GM21786 (cell line): Measurements from ENCODE around the gene GYG2.
"Not testable (repeated sequence)": the region's sequence is repeated elsewhere in the genome, so short reads cannot be mapped to it uniquely, and the experiment has no call there.

ENCODE experiments used
- ATAC-seq: cut with Tn5 transposase; IDR thresholded peaks from one replicate; pipeline ENCODE4 v1.9.1; 2021; ENCODE audit not compliant: unreplicated experiment

Gene GYG2

DNA sequence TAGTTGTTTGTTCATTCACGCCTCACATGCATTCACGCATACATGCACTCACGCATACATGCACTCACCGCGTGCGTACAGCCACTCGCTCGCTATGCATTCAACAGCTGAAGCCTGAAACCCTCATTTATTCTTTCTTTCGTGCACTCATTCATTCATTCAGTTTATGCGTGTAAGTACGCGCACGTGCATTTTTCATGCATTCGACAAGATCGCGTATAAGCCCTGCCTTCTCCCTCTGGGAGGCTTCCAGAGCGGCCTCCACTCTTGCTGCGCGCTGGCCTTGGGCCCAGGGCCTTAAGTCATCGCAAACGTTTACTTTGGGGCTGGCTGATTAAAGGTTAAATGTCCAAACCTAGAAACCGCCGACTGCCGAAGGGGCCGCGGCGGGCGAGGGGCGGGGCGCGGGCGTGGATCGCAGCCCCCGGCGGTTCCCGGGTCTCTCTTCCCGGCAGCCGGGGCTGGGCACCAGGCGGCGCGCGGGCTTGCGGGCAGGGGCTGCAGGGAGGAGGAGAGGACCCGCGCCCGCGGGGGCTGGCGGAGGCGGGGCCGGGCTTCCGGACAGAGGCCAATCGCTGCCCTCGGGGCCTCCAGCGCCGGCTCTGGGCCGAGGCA, at the start of gene GYG2:
Gene GYG2 (plus strand): TSS at position 587 of the 615 bp plus-strand sequence. CDS start 1,259 bp downstream, outside the sequence.
- ATAC-seq: no peak

DNA sequence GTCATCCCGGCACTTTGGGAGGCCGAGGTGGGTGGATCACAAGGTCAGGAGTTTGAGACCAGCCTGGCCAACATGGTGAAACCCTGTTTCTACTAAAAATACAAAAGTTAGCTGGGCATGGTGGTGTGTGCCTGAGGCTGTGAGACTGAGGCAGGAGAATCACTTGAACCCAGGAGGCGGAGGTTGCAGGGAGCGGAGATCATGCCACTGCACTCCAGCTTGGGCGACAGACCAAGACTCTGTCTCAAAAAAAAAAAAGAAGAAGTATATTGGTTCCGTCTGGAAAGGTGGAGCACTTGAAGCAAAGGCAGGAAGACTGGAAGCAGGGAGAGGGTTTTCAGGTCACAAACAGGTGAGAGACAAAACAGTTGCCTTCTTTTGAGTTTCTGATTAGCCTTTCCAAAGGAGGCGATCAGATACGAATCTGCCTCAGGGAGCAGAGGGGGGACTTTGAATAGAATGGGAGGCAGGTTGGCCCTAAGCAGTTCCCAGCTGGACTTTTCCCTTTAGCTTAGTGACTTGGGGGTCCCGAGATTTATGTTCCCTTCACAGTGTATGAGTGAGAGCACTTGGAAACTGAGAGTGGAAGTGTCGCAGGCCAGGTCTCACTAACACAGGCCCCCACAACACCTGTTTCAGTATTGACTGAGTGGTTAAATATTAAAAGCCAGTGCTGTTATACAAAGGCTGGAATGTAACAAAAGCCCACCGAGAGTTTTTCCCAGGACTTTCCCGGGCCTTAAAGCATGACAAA, 48.1 kb upstream of the GYG2 start:
- peak; percentile 66 for ATAC-seq

DNA sequence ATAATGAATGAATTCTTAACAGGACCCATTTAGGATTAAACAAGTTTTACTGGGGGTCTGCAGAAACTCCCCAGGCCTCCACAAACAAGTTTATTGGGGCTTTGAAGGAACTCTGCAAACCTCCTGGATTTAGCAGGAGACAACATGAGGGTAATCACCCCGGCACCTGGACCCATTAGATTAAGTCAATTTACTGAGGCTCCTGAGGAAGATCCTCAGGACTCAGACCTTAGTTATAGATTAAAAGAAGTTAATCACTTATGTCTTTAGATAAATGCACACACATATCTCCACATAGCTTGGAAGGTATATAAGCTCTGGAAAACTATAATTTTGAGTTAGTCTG, 47.5 kb upstream of the GYG2 start:
- no peak for ATAC-seq

DNA sequence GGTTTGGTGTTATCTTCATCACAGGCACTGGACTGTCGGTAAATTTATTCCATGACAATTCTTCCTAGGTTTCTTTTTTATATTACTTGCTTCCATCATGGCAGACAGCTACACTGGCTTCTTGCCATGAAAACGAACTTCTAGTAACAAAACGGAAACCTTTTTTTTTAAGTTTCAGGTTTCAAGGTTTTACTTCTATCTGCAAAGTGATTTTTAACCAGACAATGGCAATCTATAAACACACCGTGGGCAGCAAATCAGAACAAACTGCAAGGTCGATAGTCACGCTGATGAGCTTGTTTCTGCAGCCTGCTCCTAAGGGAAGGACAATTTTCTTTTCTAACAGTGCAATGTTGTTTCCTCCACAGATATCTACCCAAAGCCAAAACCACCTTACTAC, 47.0 kb upstream of the GYG2 start:
- peak; percentile 51 for ATAC-seq

DNA sequence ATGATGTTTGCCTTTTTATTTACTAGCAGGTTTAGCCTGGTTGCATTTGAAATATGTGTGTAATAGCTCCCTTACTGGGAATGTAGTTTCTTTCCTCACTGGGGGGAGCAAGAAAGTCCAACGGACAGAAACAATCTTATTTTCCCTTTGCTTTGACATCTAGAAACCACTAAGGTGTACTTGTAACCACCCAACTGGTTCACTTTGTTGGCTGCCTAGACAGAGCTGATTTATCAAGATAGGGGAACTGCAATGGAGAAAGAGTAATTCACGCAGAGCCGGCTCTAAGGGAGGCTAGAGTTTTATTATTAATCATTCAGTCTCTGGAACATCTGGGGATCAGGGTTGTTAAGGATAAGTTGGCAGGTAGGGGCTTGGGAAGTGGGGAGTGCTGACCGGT, 46.6 kb upstream of the GYG2 start:
- ATAC-seq: peak; percentile 22

DNA sequence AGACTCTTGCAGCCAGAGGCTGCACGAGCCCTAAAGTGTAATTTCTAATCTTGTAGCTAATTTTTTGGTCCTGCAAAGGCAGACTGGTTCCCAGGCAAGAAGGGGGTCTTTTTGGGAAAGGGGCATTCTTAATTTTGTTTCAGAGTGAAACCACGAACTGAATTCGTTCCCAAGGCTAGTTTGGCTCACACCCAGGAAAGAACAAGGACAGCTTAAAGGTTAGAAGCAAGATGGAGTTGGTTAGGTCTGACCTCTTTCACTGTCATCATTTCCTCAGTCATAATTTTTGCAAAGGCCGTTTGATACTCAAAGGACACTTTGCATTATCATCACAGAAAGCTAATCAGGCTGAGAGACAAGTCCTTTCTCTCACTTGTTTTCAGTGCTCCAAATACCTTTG, 46.0 kb upstream of the GYG2 start:
- no peak for ATAC-seq

DNA sequence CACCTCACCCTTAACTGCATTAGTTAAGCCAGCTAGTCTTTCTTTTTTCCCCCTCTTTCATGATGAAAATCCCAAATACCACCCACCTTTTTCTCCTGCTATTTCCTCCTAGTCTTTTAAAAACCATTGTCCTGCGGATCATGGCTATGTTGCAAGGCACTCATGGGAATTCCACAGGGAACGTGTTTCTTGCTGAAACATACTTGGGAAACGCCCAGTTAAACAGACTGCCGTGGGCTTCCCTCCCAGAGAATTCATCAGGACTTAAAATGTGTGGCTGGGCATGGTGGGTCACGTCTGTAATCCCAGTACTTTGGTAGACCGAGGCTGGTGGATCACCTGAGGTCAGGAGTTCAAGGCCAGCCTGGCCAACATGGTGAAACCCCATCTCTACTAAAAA, 44.7 kb upstream of the GYG2 start:
- ATAC-seq: no peak

DNA sequence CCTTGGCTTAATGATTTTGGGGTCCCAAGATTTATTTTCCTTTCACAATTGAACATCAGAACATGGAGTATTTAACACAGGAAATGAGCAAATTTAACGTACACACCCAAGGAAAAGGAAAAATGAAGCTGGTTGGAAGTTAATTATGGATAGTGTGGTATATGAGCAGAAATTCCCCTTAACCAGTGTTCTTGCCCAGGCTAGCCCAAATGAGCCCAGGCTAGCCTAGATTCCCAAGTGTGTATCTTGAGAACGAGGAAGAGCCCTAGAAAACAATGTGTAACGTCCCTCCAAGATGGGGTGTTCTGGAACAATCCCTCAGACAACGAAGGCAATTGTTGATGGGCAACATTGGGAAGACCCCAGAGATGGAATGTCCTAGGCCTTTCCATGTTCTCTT, 43.2 kb upstream of the GYG2 start:
- no peak for ATAC-seq

DNA sequence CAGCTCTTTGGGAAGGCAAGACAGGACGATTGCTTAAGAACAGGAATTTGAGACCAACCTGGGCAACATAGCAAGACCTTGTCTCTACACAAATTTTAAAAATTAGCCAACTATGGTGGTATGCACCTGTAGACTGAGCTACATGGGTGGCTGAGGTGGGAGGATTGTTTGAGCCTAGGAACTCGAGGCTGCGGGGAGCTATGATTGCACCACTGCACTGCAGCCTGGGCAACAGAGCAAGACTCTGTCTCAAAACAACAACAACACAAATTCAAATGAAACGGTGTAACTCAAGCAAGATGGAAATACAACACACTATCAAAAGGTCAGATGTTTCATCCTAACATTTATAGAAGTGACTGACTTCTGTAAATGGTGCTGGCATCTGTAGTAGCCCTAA, 39.8 kb upstream of the GYG2 start:
- ATAC-seq: no peak

DNA sequence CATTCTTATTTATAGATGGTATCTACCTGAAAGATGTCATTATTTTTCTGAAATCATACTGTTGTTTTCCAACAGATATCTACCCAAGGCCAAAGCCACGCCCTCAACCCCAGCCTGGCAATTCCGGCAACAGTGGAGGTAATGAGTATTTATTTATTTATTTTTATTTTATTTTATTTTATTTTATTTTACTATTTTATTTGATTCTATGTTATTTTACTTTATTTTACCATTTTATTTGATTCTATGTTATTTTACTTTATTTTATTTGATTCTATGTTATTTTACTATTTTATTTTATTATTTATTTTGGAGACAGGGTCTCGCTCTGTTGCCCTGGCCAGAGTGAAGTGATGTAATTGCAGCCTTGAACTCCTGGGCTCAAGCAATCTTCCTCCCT, 39.2 kb upstream of the GYG2 start:
- ATAC-seq: no peak

DNA sequence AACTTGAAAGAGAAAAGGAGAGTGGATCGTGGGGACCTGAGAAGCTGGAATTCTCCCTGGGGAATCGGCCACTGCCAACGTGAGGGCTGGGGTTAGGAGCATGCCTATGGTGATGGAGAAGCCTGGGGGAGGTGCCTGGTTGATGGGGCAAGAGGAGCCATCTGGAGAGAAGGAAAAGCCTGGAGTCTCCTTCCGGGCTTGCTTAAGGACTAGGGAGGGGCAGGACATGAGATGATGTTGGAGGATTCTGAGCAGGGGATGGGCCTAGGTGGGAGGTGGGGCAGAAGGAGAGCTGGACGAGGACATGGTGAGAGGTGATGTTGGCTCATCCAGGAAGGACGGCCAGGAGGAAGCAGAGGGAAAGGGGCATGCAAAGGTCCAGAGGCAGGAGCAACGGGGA, 35.0 kb upstream of the GYG2 start:
- no peak for ATAC-seq

DNA sequence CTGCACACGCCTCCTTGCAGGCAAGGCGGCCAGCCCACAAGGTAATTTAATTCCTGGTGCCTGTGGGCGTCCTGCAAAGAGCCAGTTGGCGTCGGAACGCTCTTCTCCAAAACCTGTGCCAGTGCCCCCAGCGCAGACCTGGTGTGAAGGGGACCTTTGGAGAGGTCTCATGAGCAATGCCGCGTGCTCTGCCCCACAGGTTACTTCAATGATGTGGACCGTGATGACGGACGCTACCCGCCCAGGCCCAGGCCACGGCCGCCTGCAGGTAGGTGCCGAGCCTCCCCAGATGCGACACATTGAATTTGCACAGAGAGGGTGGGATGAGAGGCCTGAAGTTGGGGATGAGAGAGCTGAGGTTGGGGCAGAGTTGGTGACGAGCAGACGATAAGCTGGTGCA, 34.4 kb upstream of the GYG2 start:
- no peak for ATAC-seq

DNA sequence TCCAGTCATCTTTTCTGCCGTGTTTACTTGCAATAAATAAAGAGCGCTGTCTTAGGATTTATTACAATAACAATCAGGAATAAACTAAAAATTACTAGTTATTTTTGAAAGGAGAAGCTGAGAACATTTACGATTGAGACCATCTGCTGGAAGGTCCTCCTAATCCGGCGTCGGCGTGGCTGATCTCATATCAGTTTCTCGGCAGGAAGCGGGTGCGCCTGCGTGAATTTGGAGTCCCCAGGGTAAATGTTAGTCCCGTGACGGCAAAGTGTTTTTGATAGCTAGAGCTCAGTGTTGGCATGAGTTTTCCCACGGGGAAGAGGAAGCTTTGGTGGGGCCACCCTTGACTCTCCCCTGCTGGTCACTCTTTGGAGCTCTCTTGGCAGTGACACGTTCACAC, 31.9 kb upstream of the GYG2 start:
- not testable (repeated sequence) for ATAC-seq

DNA sequence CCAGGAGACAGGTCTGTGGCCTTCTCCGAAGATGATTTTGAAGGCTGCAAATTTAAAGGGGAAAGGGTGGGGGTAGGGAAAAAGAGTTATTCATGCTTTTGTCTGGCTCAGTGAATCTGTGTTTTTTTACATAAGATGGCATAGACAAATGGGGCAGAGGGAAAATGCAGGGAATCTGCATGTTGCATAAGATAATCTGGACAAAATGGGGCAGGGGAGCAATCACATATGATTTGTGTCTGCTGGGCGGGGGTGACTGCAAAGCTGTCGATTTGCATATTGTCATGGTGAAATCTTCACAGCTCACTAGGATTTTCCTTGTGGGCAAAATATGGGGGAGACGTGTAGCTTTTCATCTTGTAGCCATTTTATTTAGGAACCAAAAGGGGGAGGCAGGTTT, 29.4 kb upstream of the GYG2 start:
- no peak for ATAC-seq

DNA sequence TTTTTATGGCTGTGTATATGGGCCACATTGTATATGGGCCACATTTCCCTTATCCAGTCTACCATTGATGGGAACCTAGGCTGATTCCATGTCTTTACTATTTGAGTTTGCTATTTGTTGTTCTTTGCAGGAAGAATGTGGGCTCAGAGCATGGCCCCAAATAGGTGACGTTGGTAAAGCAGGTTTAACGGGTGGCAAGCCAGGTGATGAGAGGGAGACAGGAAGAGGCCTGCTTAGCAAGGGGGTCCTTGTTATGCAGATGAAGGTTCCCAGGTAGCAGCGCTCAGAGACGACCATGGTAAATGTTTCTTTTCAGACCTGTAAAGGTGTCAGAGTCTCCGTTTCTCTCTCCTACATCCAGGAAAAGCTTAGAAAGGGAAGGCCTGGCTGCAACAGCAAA, 28.8 kb upstream of the GYG2 start:
- not testable (repeated sequence) for ATAC-seq

DNA sequence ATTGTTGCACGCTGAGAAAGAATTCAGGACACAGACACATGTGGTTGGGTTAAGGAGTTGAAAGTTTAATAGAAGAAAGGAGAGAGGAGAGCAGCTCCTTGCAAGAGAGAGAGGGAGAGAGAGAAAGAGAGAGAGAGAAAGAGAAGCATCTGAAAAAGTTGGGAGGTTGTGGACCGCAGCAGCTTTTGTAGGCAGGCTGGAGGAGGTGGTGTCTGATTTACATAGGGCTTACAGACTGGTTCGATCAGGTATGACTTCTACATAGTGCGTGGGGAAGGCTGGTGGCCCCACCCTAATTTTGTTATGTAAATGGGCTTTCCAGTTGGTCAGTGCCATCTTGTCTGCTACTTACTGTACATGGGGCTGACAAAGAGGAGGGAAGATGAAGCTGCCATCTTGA, 27.5 kb upstream of the GYG2 start:
- ATAC-seq: no peak

DNA sequence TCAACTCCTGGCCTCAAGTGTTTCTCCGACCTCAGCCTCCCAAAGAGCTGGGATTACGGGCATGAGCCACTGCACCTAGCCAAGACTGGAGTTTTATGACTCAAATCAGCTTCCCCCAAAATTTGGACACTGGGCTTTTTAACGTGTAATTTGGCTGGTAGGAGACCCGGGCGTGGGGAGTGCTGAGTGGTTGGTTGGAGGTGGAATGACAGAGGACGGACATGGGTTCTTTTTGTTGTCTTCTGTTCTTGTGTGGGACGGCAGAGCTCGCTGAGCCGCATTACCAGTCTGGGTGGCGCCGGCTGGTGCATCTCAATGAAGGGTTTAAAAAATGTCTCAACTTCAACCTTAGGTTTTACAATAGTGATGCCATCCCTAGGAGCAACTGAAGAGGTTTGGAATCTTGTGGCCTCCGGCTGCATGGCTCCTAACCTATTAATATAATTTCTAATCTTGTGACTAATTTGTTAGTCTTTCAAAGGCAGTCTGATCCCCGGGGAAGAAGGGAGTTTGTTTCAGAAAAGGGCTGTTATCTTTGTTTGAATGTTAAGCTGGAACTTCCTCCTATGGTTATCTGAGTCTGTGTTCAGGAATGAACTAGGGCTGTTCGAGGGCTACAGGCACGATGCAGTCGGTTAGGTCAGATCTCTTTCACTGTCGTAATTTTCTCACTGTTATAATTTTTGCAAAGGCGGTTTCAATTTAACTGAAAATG, 26.2 kb upstream of the GYG2 start:
- not testable (repeated sequence) for ATAC-seq

DNA sequence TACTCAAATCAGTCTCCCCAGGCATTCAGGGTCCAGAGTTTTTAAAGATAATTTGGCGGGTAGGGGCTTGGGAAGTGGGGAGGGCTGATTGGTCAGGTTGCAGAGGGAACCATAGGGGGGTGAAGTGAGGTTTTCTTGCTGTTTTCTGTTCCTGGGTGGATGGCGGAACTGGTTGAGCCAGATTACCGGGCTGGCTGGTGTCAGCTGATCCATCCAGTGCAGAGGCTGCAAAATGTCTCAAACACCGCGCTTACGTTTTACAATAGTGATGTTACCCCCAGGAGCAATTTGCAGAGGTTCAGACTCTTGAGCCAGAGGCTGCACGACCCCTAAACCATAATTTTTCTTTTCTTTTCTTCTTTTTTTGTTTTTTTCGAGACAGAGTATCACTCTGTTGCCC, 25.2 kb upstream of the GYG2 start:
- ATAC-seq: not testable (repeated sequence)

DNA sequence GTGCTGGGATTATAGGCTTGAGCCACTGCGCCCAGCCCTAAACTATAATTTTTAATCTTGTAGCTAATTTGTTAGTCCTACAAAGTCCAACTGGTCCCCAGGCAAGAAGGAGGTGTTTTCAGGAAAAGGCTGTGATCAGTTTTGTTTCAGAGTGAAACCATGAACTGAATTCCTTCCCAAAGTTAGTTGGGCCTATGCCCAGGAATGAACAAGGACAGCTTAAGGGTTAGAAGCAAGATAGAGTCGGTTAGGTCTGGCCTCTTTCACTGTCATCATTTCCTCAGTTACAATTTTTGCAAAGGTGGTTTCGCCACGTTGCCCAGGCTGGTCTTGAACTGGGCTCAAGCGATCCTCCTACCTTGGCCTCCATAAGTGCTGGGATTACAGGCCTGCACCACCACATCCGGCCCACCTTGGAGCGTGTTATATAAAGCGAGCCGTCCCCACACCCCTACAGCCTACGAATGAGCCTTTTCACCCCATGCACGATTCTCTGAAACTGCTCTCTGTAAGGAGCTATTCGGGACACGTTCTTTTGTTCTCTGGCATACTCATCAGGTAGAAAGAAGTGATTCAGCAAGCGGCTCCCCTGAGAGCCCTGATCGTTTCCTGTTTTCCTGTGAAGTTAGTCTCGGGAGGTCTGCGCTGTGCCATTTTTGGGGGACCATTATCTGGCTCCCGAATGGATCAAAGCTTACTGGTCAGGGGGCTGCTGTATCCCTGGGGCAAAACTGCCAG, 24.5 kb upstream of the GYG2 start:
- not testable (repeated sequence) for ATAC-seq

DNA sequence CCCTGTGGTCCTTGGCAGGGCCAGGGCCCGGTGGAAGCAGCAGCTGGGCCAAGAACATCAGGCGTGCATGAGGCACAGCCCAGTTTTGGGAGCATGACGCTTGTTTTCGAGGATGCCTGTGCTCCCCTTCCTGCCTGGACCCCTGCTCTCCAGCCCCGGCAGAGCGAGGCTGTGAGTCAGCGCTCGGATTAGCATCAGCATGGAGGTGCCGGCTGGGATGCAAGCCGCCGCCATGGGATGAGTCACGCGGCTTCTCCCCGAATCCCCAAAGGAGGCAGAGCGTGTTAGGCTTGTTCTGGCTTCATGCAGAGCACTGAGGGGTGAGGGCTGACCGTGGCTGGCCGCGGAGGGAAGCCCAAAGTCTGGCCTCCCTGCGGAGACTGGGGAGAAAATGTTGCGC, 23.9 kb upstream of the GYG2 start:
- not testable (repeated sequence) for ATAC-seq

DNA sequence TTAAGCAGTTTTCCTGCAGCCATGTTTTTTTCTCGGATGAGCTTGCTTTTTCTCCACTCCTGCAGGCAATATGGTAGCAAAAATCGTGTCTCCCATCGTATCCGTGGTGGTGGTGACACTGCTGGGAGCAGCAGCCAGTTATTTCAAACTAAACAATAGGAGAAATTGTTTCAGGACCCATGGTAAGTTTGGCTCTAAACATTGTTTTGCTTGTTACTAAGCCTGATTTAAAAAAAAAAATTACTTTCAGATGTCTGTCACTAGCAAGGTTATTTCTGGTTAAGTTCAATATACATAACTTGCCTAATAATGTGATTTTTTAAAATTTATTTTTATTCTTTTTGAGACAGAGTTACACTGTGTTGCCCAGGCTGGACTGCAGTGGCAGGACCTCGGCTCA, 17.5 kb upstream of the GYG2 start:
- no peak for ATAC-seq
